Lung (tissue), 12 donors: Measurements from ENCODE around the gene SELENOS. TPM values are rescaled to one million over a fixed set of nuclear protein-coding genes. Genes with fewer than 3 reads are reported as not detected.
A peak's percentile ranks its signal among the peaks of the same experiment; 100 is the strongest.

Experiments
- ATAC-seq: fragments of 200-7000 bp; cut with Tn5 transposase; one replicate; pipeline ENCODE4 v1.9.1; 2020; ENCODE audit warnings: moderate number of reproducible peaks; ENCODE audit not compliant: insufficient read depth, low FRiP score
- DNase-seq, 3 donors: peaks; one replicate each; pipeline ENCODE4 v3.0.0-alpha.2; 2013 to 2017
- H3K27ac ChIP-seq, 2 donors: one replicate each; pipeline ENCODE4 v1.5.1; 2013; ENCODE audit warnings: mild to moderate bottlenecking in 2 of 2, moderate library complexity in 2 of 2, control low read depth in 1 of 2, inconsistent platforms in 1 of 2, low read depth in 1 of 2, low read length in 1 of 2
- H3K27me3 ChIP-seq, 3 donors: one replicate each; pipeline ENCODE4 v1.5.1; 2013; ENCODE audit warnings: low read length in 2 of 3; ENCODE audit not compliant: control insufficient read depth in 3 of 3, insufficient read depth in 3 of 3
- H3K36me3 ChIP-seq, 4 donors: one replicate each; pipeline ENCODE4 v1.5.1; 2013; ENCODE audit warnings: low read length in 4 of 4, mild to moderate bottlenecking in 1 of 4, moderate library complexity in 1 of 4; ENCODE audit not compliant: control insufficient read depth in 4 of 4, insufficient read depth in 4 of 4
- H3K4me1 ChIP-seq, 5 donors: one replicate each; pipeline ENCODE4 v1.5.1; 2013; ENCODE audit warnings: low read length in 5 of 5, mild to moderate bottlenecking in 2 of 5, moderate library complexity in 1 of 5; ENCODE audit not compliant: control insufficient read depth in 5 of 5, insufficient read depth in 5 of 5
- H3K4me3 ChIP-seq: one replicate; pipeline ENCODE4 v1.5.1; 2013; ENCODE audit warnings: mild to moderate bottlenecking, control low read depth, moderate library complexity
- H3K9ac ChIP-seq, 2 donors: one replicate each; pipeline ENCODE4 v1.5.1; 2013; ENCODE audit warnings: low read length in 2 of 2, control low read depth in 1 of 2; ENCODE audit not compliant: insufficient read depth in 1 of 2
- H3K9me3 ChIP-seq, 4 donors: one replicate each; pipeline ENCODE4 v1.5.1; 2013; ENCODE audit warnings: low read length in 3 of 4, mild to moderate bottlenecking in 1 of 4, moderate library complexity in 1 of 4; ENCODE audit not compliant: control insufficient read depth in 4 of 4, insufficient read depth in 3 of 4
- WGBS, 2 donors: extraction: QIAGEN DNeasy Blood & Tissue Kit; methylation state at CpG; one replicate each; pipeline ENCODE4 v1.1.7; 2013; 5-methylcytosine and 5-hydroxymethylcytosine counted together
- polyA plus RNA-seq, 2 donors: library from polyadenylated mRNA; stranded (reverse); fragments of 200-250 nt; gene quantifications; one replicate each; pipeline ENCODE4 v1.2.1, GENCODE V29; 2013
- total RNA-seq, 2 donors: library from RNA; depleted of rRNA in 1 of 2; stranded (reverse); fragments of >200 nt in 1 of 2; gene quantifications; one replicate each; pipeline ENCODE4 v1.2.1, GENCODE V29; 2014 to 2021
- TF ChIP-seq, protein P1 (sequence below): IDR thresholded peaks from 2 replicates; pipeline ENCODE4 v1.5.1; 2012; ENCODE audit warnings: mild to moderate bottlenecking; ENCODE audit errors: control extremely low read depth, extremely low read depth
- donor health status: control.
- donor health status: control.
- donor health status: Bipolar disorder and iron deficiency.
- donor health status: healthy.
- donor health status: DM: yes; HTN: yes; CAD: no.

SELENOS gene
- total and polyA plus RNA-seq, 4 donors = 41.7 to 158 (median 81.9) TPM

DNA sequence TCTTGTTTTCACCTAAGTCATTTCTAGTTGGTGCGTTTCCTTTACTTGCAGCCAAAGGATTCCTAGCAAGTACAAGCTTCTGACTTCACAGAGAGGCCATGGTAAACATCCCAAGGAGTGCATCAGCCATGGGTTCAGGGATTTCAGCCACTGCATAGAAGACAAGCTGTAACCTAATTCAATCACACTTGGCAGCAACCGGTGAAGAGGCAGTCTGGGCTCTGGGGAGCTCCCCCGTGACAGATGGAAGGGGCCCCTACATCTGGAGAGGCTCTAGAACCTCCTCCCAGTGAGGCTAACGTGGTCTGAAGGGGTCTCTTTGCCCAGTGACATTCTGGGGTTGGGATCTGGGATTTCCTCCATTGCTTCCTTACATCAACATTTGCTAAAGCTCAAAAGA, 26.1 kb upstream of the SELENOS start:
- no peak for ATAC-seq
- Histone ChIP-seq H3K36me3 (no peaks in the 10 kb centered on the region), H3K27me3 (no peaks in the 10 kb centered on the region), H3K9ac (no peak overlapping the region), H3K4me3 (no peak overlapping the region), H3K27ac (no peak overlapping the region), H3K9me3 (no peaks in the 10 kb centered on the region), H3K4me1 (peaks cover 0 to 3% (median 0%) of the 10 kb centered on the region in 5 donors)
- no peak for DNase-seq
- WGBS, 2 donors = 72 to 82% methylated on average over 4 of the region's 4 CpGs
- TF ChIP-seq, protein P1, sequence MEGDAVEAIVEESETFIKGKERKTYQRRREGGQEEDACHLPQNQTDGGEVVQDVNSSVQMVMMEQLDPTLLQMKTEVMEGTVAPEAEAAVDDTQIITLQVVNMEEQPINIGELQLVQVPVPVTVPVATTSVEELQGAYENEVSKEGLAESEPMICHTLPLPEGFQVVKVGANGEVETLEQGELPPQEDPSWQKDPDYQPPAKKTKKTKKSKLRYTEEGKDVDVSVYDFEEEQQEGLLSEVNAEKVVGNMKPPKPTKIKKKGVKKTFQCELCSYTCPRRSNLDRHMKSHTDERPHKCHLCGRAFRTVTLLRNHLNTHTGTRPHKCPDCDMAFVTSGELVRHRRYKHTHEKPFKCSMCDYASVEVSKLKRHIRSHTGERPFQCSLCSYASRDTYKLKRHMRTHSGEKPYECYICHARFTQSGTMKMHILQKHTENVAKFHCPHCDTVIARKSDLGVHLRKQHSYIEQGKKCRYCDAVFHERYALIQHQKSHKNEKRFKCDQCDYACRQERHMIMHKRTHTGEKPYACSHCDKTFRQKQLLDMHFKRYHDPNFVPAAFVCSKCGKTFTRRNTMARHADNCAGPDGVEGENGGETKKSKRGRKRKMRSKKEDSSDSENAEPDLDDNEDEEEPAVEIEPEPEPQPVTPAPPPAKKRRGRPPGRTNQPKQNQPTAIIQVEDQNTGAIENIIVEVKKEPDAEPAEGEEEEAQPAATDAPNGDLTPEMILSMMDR = no peak

DNA sequence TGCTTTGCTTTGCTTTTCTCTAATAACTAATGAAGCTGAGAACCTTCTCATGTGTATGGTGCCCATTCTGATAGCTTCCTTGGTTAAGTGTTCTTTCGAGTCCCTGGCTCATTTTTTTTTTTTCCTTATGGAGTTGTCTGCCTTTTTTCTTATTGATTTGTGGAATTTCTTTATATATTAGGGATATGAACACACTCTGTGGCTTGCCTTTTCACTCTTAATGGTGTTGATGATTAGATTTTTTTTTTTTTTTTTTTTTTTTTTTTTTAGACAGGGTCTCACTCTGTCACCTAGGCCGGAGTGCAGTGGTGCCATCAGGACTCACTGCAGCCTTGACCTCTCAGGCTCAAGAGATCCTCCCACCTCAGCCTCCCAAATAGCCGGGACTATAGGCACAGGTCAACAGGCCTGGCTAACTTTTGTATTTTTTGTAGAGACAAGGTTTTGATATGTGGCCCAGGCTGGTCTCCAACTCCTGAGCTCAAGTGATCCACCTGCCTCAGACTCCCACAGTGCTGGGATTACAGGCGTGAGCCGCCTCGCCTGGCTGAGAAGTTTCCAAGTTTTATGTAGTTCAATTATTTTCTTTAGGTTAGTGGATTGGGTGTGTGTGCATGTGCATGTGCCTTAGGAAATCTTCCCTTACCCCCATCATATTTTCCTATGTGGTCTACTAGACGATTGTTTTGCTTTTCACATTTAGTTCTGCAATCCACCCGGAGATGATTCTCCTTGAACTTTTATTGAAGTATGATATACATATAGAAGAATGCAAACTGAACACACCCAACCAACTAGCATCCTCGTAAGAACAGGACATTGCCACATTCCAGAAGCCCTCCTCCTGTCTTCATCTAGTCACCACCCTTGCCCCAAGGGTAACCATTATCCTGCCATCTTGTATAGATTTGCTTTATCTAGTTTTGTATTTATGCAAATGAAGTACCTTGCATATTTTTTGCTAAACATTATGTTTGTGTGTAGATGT, 19.4 kb upstream of the SELENOS start:
- ATAC-seq (no peak), DNase-seq (no peak)
- H3K27ac ChIP-seq = no peak overlapping the region
- H3K4me1 ChIP-seq = peaks cover 1 to 25% (median 8%) of the 10 kb centered on the region in 5 donors
- no peaks in the 10 kb centered on the region for H3K9me3 ChIP-seq
- no peaks in the 10 kb centered on the region for H3K27me3 ChIP-seq
- 87 to 88% methylated on average over 9 of the region's 9 CpGs for WGBS, 2 donors
- H3K9ac ChIP-seq = no peak overlapping the region
- no peak overlapping the region for H3K4me3 ChIP-seq
- TF ChIP-seq, protein P1 = no peak
- H3K36me3 ChIP-seq = peaks cover 0 to 8% (median 2%) of the 10 kb centered on the region in 4 donors

DNA sequence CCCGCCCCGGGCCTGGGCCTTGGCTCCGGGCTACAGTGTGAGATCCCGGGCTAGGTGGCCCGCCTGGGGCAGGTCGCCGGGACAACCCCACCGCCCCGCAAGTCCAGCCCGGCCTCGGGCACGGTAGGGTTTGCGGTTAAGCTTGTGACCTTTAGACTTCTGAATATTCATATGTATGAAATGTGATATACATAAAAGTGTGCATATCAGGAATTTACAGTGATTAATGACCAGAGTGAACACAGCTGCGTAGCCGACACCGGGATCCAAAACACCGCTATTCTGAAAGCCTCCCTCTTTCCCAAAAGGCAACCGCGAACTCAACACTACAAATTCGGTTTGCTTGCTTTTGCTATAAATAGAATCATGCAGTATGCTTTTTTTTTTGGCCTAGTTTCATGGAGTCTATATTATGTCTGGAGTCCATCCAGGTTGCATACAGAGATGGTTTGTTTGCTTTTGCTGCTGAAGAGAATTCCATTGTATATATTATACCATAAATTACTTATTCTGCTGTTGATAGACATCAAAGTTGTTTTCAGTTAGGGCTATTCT, 18.4 kb upstream of the SELENOS start:
- Histone ChIP-seq H3K4me1 (peaks cover 1 to 25% (median 8%) of the 10 kb centered on the region in 5 donors), H3K27ac (peak overlapping the region; percentile 85 to 96), H3K9ac (peak overlapping the region; percentile 75 to 79), H3K27me3 (no peaks in the 10 kb centered on the region), H3K4me3 (peak overlapping the region; percentile 90), H3K9me3 (no peaks in the 10 kb centered on the region), H3K36me3 (peaks cover 0 to 12% (median 2%) of the 10 kb centered on the region in 4 donors)
- WGBS, 2 donors = 1% methylated on average over 20 of the region's 20 CpGs
- TF ChIP-seq, protein P1 = no peak
- ATAC-seq = peak; percentile 13
- peak; percentile 25 to 83 (median 80) for DNase-seq
